GM12874 (cell line): ENCODE data around the gene GCNT4.

Experiments used
- CTCF ChIP-seq: IDR thresholded peaks from 2 replicates; pipeline ENCODE4 v1.5.1; 2011; ENCODE audit warnings: low read depth, mild to moderate bottlenecking, control low read depth, low read length, moderate library complexity; ENCODE audit not compliant: insufficient read depth

GCNT4 gene

GRCh38 chr5:75042522-75042921 lies 9.8 kb downstream of the GCNT4 start:
- TF ChIP-seq CTCF = no peak

DNA sequence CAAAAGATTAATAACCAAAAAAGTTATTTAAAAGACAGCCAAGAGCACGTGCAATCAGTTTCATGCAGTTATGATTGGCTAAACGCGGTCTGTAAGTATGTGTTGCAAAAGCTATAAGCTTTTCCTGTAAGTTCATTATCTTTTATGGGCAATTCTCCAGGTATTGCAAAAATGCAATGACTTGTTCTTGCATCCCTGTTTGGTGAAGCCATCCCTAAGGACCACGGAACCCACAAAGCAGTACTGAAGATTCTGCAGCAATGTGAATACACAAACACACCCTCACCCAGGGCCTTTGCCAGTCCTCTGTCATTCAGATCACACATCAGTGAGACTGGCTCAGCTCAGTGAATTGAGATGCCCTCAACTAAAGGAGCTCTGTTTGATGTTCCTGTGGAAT lies 11.4 kb downstream of the GCNT4 start:
- no peak for TF ChIP-seq CTCF

- no peak for TF ChIP-seq CTCF
Observed at GRCh38 chr5:75037106-75037505, 15.3 kb downstream of the GCNT4 start.

GRCh38 chr5:75034137-75034739 lies 18.1 kb downstream of the GCNT4 start:
- TF ChIP-seq CTCF = no peak

DNA sequence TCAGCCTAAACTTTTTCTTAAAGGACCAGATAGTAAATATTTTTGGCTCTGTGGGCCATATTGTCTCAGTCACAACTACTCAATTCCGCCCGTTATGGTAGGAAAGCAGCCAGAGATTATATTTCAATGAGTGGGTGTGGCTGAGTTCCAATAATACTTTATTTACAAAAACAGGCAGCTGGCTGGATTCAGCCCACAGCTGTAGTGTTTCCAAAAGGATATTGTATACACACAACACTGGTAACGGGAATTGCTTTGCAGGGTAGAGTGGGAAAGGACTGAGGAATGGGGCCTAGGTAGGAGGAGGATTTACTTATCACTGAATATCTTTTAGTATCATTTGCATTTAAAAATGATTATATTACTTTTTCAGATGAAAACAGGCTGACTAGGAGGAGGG lies 21.0 kb downstream of the GCNT4 start:
- TF ChIP-seq CTCF = no peak

DNA sequence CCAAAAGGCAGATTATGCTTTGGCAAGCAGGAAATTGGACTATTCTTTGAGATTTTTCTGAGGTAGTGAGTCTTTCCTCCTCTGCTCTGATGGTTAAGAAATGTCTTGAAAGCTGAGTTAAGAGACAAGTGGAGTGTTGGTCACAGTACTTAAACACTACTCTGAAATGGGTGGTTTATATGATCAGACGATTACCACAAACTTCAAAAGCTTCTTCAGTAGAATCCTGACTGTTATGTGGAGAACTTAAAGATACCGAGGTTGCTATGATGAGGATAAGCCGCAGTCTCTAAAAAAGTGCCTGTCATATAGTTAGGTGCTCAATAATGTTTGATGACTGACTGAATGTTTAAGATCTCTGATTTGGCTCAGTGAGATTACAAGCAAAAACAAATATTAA lies 24.3 kb downstream of the GCNT4 start:
- no peak for TF ChIP-seq CTCF

GRCh38 chr5:75023368-75024159 lies 28.8 kb downstream of the GCNT4 start:
- no peak for TF ChIP-seq CTCF
